Mesenteric fat pad (tissue), 1 donor: ENCODE data around the gene GPANK1. TPM values are rescaled to one million over a fixed set of nuclear protein-coding genes. Genes with fewer than 3 reads are reported as not detected.
A peak's percentile ranks its signal among the peaks of the same experiment; 100 is the strongest.
"Not testable (repeated sequence)": the region's sequence is repeated elsewhere in the genome, so short reads cannot be mapped to it uniquely, and the experiment has no call there.

Experiments used
- DNase-seq: peaks from one replicate; pipeline ENCODE4 v3.0.0-alpha.2; 2020; ENCODE audit warnings: low spot score
- long read RNA-seq: library from polyadenylated mRNA; unstranded; transcript quantifications from one replicate; pipeline ENCODE4 v2.0.0, GENCODE V29; 2020
- total RNA-seq: library from RNA; stranded (reverse); fragmentation: NEBNext Ultra II Directional; extraction: Animal tissue kit (Norgen Biotek cat#: 25700); gene quantifications from one replicate; pipeline ENCODE4 v1.2.1, GENCODE V29; 2021
- donor health status: DM: yes; HTN: yes; CAD: no.

Gene GPANK1
- total RNA-seq: 10.5 TPM
- long read RNA-seq, partial matches to known transcripts: 16 of 23 reads
- long read RNA-seq, other reads (novel, unspliced or antisense): 2 of 23 reads

DNA sequence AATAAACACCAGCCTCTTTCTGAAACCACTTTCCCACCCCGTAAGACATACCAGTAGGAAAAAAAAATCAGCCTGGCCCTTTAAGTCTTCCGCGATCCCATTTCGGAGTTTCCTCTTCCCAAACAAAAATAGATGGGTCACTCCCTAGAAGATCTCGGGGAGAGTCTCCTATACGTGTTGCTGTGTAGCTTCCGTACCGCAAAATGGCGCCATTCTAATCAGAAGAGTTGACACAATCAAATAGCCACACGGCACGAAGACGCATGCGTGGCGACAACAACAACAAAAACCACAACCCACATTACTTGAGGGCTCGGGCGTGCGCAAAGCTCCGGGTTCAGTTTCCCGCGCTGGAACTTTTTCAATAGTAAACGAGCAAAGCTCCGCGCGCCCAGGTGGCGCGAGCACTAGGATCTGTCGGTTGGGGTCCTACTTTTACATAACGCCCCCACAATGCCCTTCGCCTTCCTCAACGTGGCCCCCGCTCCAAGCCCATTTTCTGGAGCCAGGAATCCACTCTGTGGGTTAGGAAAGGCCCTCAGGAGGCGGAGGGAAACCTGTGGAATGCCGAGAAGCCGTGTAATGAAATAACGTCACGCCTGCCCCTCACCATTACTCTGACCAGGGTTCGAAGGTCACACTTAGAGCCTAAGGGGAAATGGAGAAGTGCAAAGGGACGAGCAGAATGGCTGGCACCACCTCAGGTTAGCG, at the start of gene GPANK1:
Gene GPANK1, minus strand, starts transcription at position 208 of the 711 bp plus-strand sequence. CDS start 519 bp downstream, outside the sequence.
- DNase-seq: peak; percentile 93

DNA sequence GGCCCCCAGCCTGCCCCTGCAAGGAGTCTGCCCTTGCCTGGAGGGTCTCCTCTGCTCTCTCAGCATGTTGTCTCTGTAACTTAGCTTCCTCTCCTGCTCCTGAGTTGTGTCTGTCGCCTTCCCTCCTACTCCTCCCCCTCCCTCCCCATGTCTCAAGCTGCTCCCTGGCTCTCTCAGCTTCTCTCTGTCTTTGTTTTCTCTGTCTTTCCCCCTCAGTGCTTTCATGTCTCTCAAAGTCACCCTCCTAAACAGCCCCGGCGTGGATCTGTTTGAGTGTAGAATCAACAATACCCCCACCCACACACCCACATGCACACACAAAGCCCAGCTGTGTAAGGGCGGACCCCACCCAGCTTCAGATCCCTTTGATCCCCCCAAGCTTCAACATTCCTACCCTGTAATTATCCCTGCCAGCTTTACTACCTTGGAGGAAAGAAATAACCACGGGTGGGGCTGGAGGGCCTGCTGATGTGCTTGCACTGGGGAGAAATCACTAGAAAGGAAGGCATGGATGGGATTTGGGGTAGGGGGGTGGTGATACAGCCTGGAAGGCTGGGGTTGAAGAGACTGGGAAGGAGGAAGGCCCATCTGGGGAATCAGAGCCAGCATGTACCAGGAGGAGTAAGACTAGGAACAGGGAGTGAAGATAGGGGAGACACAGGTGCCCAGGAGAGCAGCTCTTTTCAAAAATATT, 49.3 kb upstream of the GPANK1 start:
- no peak for DNase-seq

DNA sequence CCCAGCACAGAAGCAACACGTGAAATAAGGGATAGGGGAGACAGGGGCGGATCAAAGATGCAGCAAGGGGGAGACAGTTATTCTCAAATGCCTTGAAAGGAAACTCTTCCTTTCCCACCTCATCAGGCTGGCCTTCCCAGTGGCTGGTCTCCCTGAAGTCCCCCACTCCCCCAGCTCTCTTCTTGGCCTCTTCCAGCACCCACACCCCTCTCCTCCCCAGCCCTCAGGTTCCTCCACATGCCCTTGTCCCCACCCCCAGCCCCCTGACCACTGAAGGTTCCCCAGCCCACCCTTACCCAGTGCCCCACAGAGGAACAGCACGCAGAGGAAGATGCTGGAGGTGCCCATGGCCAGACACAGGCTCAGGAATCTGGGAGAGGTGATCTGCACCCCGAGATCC, 48.7 kb upstream of the GPANK1 start:
- DNase-seq: no peak

DNA sequence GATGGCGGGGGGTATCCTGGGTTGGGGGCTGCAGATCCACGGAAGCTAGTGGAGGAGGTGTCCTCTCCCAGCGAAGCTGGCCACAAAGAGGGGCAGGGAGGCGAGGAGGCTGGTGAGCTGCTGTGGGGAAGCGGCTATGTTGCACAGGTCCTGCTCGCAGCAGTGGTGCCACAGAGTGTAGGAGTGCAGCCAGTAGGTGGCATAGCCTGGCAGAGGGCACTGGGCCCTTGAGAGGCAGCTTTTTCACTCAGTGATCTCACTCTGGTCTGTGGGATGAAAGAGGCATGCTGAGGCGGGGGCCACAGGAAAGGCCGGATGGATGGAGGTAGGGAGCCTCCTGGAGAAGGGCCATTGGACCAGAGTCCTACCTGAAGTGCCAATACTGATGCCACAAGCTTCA, 47.5 kb upstream of the GPANK1 start:
- no peak for DNase-seq

DNA sequence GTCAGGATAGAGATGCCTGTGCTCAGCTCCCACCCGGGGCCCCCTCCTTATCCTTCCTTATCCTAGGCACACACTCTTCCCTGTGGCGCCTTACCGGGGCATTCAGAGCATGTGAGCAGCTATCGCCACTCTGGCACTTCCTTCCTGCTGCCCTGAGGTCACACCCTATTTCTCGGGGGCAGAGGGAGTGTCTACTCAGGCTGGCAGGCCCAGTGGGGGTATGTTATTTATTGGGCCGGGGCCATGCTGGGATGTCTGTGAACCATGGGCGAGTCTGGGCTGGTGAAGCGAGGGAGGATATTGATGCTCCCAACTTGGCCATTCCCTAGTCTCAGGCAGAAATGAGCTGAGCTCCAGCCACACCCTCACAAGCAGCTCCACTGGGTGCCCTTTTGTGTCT, 46.4 kb upstream of the GPANK1 start:
- no peak for DNase-seq

DNA sequence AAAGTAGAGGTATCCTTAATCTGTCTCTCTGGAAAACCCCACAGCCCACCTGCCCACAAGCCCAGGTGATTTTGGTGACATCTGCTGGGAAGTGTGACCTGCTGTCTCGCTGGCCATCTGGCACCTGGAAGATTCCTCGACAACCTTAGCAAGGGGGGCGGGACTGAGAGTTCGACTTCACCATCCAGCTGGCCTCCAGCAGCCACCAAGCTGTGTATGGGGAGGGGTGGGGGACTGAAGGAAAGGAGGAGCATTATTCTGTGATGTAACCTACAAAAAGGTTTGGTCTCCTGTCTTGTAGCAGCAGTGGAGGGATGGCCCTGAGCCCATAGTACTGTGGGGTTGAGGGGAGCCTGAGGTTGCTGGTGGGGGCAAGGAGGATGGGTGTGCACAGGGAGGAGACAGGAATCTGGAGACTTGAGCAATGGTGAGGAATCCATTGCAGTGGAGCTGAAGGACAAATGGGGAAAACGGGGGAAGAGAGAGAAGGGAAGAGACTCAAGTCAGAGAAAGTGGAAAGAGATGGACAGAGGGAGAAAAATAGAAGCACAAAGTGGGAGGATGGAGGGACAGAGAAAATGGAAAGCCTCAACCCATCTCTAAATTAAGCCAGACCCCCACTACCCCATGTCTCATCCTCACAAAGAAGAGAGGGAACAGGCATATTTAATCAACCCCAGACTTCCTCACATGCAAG, 45.9 kb upstream of the GPANK1 start:
- DNase-seq: no peak

DNA sequence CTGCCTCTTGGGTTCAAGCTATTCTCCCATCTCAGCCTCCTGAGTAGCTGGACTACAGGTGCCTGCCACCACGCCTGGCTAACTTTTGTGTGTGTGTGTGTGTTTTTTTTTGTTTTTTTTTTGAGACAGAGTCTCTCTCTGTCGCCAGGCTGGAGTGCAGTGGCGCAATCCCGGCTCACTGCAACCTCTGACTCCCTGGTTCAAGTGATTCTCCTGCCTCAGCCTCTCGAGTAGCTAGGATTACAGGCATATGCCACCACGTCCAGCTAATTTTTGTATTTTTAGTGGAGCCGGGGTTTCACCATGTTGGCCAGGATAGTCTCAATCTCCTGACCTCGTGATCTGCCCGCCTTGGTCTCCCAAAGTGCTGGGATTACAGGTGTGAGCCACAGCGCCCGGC, 44.4 kb upstream of the GPANK1 start:
- not testable (repeated sequence) for DNase-seq

DNA sequence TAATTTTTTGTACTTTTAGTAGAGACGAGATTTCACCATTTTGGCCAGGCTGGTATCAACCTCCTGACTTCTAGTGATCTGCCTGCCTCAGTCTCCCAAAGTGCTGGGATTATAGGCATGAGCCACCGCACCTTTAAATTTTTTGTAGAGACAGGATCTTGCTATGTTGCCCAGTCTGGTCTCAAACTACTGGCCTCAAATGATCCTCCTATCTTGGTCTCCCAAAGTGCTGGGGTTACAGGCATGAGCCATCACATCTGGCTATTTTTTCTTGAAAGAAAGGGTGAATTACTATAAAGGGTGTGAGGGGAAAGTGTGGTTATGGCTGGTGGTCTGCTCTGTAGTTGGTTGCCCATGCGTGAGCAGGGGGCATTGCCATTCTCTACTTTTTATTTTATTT, 43.4 kb upstream of the GPANK1 start:
- no peak for DNase-seq

DNA sequence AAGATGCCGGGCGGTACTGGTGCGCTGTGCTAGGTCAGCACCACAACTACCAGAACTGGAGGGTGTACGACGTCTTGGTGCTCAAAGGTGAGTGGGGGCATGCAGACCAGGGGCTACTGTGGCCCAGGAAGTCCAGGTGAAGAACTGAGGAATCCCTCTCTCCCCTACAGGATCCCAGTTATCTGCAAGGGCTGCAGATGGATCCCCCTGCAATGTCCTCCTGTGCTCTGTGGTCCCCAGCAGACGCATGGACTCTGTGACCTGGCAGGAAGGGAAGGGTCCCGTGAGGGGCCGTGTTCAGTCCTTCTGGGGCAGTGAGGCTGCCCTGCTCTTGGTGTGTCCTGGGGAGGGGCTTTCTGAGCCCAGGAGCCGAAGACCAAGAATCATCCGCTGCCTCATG, 42.9 kb upstream of the GPANK1 start:
- DNase-seq: no peak

DNA sequence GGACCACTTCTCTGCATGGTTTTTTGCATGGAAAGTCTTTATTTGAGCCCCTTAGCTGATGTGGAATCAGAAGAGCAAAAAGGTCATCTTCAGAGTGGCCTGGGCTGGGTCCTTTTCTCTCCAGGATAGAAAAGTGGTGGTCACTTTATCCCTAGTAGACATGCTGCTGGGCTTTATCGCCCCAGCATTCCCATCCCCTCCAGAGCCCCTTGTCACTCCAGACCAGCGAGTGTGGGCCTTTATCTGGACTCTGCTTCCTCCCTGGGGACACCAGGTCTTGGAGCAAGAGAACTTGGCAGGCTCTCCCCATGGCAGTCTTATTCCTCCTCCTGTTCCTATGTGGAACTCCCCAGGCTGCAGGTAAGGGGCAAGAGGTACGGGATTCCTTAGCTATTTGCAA, 41.8 kb upstream of the GPANK1 start, which contains the start of gene LY6G6F:
Gene LY6G6F, plus strand, starts transcription at position 268 of the 400 bp plus-strand sequence. Its CDS starts 41 bp downstream, at position 309.
- no peak for DNase-seq

DNA sequence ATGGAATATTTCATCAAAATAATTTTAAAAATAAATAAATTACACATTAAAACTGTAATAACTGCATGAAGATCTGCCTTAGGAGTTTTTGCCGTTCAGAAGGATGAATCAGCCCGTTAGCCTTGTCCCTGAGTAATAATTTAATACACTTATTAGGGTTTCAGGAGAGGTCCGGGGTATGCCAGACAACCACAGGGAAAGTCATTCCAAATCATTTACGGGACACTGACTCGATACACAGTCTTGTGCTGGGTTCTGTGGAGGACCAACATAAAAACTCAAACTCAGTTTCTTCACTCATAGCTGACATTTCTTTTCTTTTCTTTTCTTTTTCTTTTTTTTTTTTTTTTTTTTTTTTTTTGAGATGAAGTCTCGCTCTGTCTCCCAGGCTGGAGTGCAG, 41.1 kb upstream of the GPANK1 start:
- DNase-seq: no peak

DNA sequence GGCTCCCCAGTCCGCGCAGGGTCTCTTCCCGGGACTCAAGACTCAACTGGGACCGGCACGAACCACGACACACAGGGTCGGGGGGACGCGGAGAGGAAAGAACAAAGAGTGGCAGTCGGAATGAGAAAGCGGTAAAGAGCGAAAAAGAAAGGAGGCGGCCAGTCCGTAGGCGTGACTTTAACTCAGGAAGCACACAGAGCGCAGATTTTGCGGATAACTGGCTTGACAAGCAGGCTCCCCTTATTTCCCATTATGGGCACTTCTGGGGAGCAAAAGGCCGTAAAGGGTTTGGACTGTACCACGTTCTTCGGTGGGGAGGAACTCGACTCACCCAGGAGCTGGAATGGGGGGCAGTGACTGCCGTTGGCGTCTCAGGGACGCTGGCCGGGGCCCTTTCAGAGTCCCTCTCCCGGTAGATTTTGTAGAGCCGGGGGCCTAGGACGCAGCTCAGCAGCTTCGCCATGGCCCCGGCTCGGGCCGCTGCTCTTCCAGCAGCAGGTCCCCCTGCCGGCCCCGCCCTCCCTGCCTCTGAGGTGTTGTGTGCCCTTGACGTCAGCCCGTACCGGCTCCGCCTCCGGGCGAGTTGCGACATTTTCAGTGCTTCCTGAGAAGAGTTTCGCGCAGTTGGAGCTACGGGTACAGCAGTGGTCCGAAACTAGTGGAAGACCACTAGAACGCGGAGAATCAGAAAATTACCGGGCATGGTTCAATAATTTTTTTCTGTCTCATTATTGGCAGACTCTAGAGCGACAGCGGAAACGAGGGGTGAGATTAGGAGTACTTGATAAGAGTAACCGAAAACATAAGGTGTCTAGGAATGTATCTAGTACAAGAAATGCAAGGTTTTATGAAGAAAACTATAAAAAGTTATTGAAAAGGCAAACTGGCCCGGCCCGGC, 38.3 kb upstream of the GPANK1 start, which contains the start of gene ABHD16A:
Gene ABHD16A, minus strand, starts transcription at position 506 of the 898 bp plus-strand sequence. Its CDS starts 43 bp downstream, at position 463.
- DNase-seq: peak; percentile 100

DNA sequence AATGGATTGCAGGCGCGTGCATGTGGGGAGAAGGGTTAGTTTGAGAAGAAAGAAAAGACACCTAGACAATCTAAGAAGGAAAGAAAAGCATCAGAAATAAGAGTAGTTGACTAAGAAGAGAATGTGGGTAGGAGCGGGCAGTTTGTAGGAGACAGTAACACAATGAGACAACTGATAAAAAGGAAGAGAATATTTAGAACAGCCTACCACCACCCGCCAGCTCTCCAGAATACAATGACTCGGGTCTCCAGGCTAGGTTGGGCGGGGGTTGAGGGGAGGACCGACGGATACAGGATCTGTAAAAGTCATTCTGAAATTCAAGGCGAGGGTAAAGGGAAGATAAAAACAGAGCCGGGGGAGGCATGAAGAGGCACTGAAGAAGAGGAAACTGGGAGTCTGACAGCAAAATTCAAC, 37.6 kb upstream of the GPANK1 start:
- DNase-seq: no peak

DNA sequence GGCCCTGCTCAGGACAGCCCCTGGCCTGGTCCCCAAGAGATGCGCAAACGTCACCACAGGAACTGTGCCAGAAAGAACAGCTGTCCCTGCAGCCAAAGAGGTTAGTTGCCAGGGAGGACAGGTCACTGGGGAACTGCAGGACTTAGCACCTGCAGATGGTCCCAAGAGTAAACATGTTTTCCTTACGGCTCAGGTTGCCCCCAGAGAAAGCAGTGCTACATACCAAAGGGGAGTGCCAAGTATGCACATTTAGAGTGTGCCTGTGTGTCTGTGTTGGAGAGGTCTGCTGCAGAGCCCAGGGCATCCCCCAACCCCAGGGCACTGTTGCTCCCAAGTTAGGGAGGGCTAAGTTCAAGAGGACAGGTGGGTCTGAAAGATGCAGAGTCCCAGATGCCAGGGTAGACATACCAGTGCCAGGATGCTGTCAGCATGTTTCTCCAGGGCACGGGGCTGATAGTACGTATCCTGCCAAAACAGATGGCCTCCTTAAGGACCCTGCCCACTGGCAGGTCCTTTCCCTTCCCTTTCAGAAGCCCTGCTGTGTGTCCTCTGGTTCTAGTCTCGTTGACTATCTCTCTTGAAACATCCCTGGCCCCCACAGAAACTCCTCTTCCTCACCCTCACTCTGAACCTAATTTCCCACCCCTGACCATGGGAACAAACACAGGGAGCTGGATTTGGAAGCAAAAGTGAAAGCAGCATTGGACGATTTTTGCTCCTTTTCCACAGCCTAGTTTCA, 37.0 kb upstream of the GPANK1 start:
- DNase-seq: no peak

DNA sequence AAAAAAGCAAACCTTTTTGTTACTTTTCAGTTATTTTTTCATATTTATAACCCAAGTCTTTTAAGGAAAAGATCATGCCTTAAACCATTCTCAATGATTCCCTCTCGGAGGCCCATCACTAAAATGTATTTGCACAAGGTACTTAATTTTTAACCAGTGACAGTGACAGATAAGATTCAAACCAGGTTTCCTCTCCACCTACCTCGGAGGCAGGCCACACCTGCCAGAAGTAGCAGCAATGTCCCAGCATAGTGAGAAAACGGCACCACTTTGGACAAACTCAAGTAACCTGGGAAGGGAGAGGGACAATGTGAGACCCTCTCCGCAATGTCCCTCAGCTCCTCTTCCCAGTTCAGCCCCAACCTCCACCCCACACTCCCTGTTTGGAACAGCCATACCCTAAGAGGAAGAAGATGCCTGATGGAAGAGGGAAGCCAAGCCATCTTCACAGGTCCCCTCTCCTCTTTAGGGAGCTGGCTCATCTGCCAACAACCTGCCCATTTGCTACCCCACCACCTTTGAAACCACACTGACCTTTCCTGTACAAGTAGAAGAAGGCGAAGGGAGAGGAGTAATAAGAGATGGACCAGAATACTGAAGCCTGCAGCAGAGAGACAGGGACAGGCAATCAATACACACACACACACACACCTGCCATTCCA, 36.1 kb upstream of the GPANK1 start:
- DNase-seq: no peak

DNA sequence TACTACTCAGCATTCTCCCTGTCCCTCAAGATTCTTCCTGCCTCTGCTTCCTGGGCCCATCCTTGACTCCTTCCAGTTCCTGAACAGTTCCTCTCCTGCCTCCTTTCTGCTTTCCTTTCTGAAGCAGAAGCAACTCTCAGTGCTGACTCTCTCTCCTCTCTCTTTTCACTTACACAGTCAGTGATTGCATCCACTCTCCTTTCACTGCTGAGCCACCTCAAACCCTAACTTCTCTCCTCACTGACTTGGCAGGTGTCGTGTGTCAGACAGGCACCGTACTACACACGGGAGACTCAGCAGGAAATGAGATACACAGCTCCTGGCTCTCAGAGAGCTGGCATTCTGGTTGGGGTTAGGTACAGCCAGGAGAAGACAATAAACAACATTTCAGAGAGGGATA, 32.8 kb upstream of the GPANK1 start:
- no peak for DNase-seq

DNA sequence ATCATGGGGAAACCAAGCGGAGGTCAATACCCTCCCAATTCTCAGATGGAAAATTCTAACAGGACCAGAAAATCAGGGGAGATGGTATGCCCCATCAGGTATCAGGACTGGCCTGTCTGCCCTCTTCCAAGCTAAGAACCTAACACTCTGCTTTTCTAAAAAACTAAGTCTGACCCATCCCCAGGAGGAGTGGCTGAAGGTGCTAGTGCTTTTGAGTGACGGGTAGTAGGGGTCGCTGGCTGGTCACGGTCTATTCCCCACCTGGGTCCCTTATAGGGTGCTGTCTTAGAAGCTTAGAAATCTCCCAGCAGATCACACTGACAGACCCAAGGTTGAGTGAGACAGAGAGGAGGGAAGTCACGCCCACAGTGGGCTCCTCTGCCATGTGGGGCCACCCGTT, 28.7 kb upstream of the GPANK1 start:
- DNase-seq: no peak

DNA sequence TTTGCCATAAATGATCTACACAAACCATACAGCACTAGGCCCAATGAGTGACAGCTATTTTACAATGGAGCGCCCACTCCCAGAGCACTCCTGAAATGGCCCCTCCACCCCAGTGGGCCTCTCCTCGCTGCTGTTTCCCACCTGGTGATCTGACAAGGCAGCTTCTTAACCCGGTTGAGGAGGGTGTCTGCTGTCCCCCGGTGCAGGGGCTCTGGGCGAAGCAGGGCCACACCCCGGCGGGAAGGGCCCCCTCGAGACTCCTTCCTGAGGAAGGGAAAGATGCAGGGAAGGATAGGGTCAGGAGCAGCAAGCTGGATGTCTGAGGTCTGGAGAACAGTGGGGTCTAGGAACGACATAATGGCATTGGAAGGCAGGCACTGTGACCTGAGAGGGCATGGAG, 28.1 kb upstream of the GPANK1 start:
- DNase-seq: no peak

DNA sequence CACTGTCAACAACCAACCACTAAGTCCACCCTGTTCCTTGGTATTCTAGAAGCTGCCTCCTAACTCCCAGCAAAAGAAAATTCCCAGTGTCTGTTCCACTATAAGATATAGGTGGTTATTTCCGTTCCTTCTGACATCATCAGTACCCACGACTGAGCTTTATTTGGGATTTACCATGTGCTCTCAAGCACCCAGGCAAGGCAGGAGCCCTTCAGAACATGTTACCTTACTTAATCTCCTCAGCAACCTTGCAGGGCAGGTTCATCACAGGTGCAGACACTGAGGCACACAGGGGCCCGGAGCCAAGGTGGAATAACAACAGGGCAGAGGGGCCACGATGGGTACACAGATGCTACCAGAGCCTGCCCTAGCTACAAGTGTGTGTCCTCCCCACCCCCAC, 27.6 kb upstream of the GPANK1 start:
- DNase-seq: no peak
